ENCODE results near the gene ALDH3B1. TPM values are rescaled to one million over a fixed set of nuclear protein-coding genes. Genes with fewer than 3 reads are reported as not detected.

The ALDH3B1 gene
- total and polyA plus RNA-seq, 9 of the 15 experiments (the other 6 are each of a cell fraction or from before 2014, with no cell fraction given): 0.01 to 0.35 (median 0.07) TPM; not detected in 2

DNA sequence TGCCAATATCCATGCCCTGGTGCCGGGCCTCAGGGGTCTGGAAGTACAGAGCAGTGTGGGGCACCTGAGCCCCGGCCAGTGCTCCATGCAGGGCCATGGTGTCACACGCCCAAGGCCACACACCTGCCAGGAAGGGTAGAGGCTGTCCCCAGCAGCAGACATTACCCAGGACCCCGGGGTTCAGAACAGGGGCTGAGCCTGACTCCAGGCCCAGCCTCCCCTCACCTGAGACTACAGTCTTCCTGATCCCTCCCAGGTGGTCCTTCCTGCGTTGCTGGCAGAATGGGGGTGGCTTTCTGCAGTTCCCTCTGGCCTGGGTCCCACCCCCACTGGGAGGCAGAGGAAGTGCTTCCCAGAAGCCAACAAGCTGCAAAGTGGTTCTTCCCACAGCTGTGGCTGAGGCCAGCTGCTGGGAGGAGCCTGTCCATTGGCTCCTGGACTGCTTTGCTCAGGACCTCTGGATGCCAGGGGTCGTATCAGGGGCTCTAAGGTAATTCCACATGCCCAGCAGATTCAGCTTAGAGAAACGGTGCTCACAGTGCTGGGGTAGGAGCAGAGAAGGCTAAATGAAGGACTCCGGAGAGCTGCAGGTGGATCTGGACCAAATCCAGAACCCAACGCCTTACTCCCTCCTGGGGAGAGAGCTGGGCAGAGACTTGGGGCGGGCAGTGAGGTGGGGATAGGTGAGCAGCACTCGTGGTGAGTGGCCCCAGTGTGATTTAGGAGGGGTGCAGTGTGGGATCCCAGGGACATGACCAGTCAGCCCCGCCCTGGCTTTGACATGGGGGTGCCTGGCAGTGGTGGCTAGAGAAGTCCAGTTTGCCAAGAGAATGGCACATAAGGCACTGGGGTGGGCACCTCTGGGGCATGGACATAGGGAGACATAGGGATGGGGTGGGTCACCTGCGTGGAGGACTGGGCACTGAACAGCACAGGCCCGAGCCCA, 41.3 kb downstream of the ALDH3B1 start:
- H3K4me1 ChIP-seq (replicated peaks in 1 of 2; ENCODE audit: control insufficient read depth in 2 of 2, insufficient read depth in 2 of 2, low read length in 2 of 2): peaks cover 0 to 26% of the 10 kb centered on the region in 2 experiments; a peak in 1 of 5 replicates
- H3K79me2 ChIP-seq (ENCODE audit: control insufficient read depth, insufficient read depth, low read length): no peaks in the 10 kb centered on the region
- peaks cover 72% of the 10 kb centered on the region; the same call in 2 of the 3 replicates for H3K36me3 ChIP-seq (ENCODE audit: control insufficient read depth, insufficient read depth, low read length)
- ChIA-PET CTCF (ENCODE audit: low intra/inter-chr PET ratio) (no interaction called here), POLR2A (interaction anchor here (0.6 to 4.8 kb wide), 5 partner anchors 10 to 105 kb away, joined by 3 to 55 read pairs (median 3); partner anchors contain the start of gene TCIRG1)
- no peak for DNase-seq (ENCODE audit: extremely low read depth in 1 of 4, low spot score in 3 of 4)
- in situ Hi-C loops (cut with MboI): no loop called here
- H4K20me1 ChIP-seq (replicated peaks; ENCODE audit: control insufficient read depth, insufficient read depth, low read length): no peaks in the 10 kb centered on the region; the same call in 1 of the 2 replicates
- H3K9ac ChIP-seq (ENCODE audit: insufficient read depth in 1 of 2, low read depth in 2 of 2, low read length in 2 of 2): peak overlapping the region in 1 of 2 experiments; percentile 46; a peak in 2 of 4 replicates
- ATAC-seq: no peak
- H3K9me1 ChIP-seq (ENCODE audit: control insufficient read depth, insufficient read depth, low read length): no peaks in the 10 kb centered on the region
- WGBS (ENCODE audit: insufficient coverage, low coverage, missing lambda C conversion rate): 82% methylated on average over 13 of the region's 14 CpGs
- BruUV-seq (replicated peaks): no TSS peak
- no peaks in the 10 kb centered on the region for H3K9me3 ChIP-seq (replicated peaks; ENCODE audit: control insufficient read depth, insufficient read depth, low read depth, low read length)
- no peak for FAIRE-seq
- no peaks in the 10 kb centered on the region for H3K27me3 ChIP-seq (ENCODE audit: control insufficient read depth in 2 of 2, insufficient read depth in 2 of 2, low read length in 2 of 2)
- no peak overlapping the region for H3K27ac ChIP-seq (ENCODE audit: extremely low read depth, low read depth, low read length)
- no peak overlapping the region for H3K4me2 ChIP-seq (ENCODE audit: insufficient read depth, low read length)
- intact Hi-C loops (cut with micrococcal nuclease): no loop called here
- H2AFZ ChIP-seq (ENCODE audit: low read depth, low read length): no peak overlapping the region
- H3K4me3 ChIP-seq: no peak overlapping the region
- TF ChIP-seq ELF2 (CRISPR knock-in tag; IDR thresholded peaks at IDR 0.05) (no peak), MYNN (IDR thresholded peaks at IDR 0.05) (peak; percentile 9; the same call in 1 of the 2 replicates), MYNN (CRISPR knock-in tag; IDR thresholded peaks at IDR 0.05) (no peak), RBM22 (IDR thresholded peaks at IDR 0.05; ENCODE audit: low read depth, low read length, poor library complexity, severe bottlenecking) (peak; percentile 39), POLR2A (conservative IDR thresholded peaks at IDR 0.05) (peak; percentile 32; the same call in 1 of the 2 replicates), ZZZ3 (IDR thresholded peaks at IDR 0.05) (no peak), POLR2G (IDR thresholded peaks at IDR 0.05; ENCODE audit: low read depth, low read length) (peak; percentile 29; the same call in 1 of the 2 replicates), MTA3 (IDR thresholded peaks at IDR 0.05; ENCODE audit: borderline replicate concordance) (no peak), ZC3H4 (CRISPR knock-in tag; IDR thresholded peaks at IDR 0.05; ENCODE audit: borderline replicate concordance) (no peak)
- TF ChIP-seq, protein P1, sequence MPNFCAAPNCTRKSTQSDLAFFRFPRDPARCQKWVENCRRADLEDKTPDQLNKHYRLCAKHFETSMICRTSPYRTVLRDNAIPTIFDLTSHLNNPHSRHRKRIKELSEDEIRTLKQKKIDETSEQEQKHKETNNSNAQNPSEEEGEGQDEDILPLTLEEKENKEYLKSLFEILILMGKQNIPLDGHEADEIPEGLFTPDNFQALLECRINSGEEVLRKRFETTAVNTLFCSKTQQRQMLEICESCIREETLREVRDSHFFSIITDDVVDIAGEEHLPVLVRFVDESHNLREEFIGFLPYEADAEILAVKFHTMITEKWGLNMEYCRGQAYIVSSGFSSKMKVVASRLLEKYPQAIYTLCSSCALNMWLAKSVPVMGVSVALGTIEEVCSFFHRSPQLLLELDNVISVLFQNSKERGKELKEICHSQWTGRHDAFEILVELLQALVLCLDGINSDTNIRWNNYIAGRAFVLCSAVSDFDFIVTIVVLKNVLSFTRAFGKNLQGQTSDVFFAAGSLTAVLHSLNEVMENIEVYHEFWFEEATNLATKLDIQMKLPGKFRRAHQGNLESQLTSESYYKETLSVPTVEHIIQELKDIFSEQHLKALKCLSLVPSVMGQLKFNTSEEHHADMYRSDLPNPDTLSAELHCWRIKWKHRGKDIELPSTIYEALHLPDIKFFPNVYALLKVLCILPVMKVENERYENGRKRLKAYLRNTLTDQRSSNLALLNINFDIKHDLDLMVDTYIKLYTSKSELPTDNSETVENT (CRISPR knock-in tag; IDR thresholded peaks at IDR 0.05): no peak

All from K562 (cell line).